Testis (tissue), 2 donors: Measurements from ENCODE around the gene LRFN2.

Experiments
- POLR2A ChIP-seq: fragments of 450-650 bp; IDR thresholded peaks from one replicate; pipeline ENCODE4 v1.6.1; 2017; ENCODE audit warnings: antibody characterized with exemption, mild to moderate bottlenecking, moderate library complexity
- TF ChIP-seq, protein P1 (sequence below), 3 experiments: fragments of 450-650 bp in 2 of 3; fragments of 200-600 bp in 1 of 3; sonication (generic) in 1 of 3; IDR thresholded peaks; one replicate each; pipeline ENCODE4 v1.5.1; 2016 to 2019; ENCODE audit warnings: antibody characterized with exemption in 3 of 3, mild to moderate bottlenecking in 2 of 3, moderate library complexity in 1 of 3

DNA sequence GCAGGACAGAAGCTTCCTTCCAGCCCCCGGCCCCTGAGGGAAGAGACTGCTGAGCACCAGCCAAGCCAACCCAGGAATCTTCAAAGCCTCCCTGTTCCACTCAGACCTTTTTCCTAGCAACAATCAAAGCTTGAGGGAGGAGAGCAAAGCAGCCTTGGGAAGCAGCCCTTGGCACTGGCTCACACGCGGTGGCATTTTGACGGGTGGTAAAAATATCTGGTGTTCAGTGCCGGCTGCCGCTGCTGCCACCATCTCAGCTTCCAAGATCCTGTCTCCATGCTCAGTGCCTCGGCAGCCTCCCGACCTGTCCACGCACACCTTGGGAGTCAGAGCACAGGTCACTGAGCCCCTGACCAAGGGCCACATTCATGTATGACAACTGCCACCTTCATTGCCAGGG lies 170.1 kb downstream of the LRFN2 start:
- TF ChIP-seq, protein P1, sequence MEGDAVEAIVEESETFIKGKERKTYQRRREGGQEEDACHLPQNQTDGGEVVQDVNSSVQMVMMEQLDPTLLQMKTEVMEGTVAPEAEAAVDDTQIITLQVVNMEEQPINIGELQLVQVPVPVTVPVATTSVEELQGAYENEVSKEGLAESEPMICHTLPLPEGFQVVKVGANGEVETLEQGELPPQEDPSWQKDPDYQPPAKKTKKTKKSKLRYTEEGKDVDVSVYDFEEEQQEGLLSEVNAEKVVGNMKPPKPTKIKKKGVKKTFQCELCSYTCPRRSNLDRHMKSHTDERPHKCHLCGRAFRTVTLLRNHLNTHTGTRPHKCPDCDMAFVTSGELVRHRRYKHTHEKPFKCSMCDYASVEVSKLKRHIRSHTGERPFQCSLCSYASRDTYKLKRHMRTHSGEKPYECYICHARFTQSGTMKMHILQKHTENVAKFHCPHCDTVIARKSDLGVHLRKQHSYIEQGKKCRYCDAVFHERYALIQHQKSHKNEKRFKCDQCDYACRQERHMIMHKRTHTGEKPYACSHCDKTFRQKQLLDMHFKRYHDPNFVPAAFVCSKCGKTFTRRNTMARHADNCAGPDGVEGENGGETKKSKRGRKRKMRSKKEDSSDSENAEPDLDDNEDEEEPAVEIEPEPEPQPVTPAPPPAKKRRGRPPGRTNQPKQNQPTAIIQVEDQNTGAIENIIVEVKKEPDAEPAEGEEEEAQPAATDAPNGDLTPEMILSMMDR (IDR thresholded peaks at IDR 0.05), result no peak
- no peak for TF ChIP-seq POLR2A
